K562 (cell line): ENCODE measurements around the gene LRFN4. TPM values are rescaled to one million over a fixed set of nuclear protein-coding genes. Genes with fewer than 3 reads are reported as not detected.

Experiments used
- ATAC-seq: fragments of 200-7000 bp; cut with Tn5 transposase; 3 replicates; pipeline ENCODE4 v1.9.1; 2020; ENCODE audit warnings: moderate library complexity
- BruUV-seq: library from RNA; stranded (reverse); fragments of 400-500 nt; replicated peaks from 2 replicates; lab custom pipeline; 2021; lab: Mats Ljungman, UMichigan
- CTCF ChIA-PET: fragments of 300-600 bp; formaldehyde crosslinking; extraction: SDS; loops from one replicate; lab custom pipeline; 2021; ENCODE audit warnings: low intra/inter-chr PET ratio; lab: Yijun Ruan, JAX
- POLR2A ChIA-PET: fragments of 300-600, 350-650 bp; sonication (Branson Sonifier 250); formaldehyde crosslinking; extraction: SDS; loops from one replicate; lab custom pipeline; 2021; ENCODE audit warnings: antibody characterized with exemption, inconsistent platforms; lab: Yijun Ruan, JAX
- DNase-seq, 4 experiments: peaks; one replicate each; pipeline versions ENCODE4 v3.0.0 to v3.0.0-alpha.2; 2011 to 2018; ENCODE audit warnings: low spot score in 3 of 4, mixed read lengths in 3 of 4; ENCODE audit errors: extremely low read depth in 1 of 4
- FAIRE-seq: peaks from 2 replicates; lab custom pipeline; 2011; peaks lifted over from hg19 to GRCh38; lab: Jason Lieb, UNC
- H2AFZ ChIP-seq: 2 replicates; pipeline ENCODE4 v1.6.0; 2011; ENCODE audit warnings: low read depth, low read length, control low read depth, inconsistent platforms
- H3K27ac ChIP-seq: fragments of 200-600 bp; 3 replicates; pipeline ENCODE4 v1.8.0; 2011; ENCODE audit warnings: low read depth, mild to moderate bottlenecking, control low read depth, inconsistent platforms, low read length, moderate library complexity, mixed read lengths; ENCODE audit errors: extremely low read depth
- H3K27me3 ChIP-seq, 2 experiments: fragments of 300-600 bp in 1 of 2; 2 replicates in 1 of 2; 3 replicates in 1 of 2; pipeline versions ENCODE4 v1.6.0 to v1.8.0; 2011; ENCODE audit warnings: inconsistent platforms in 2 of 2, low read length in 2 of 2, mild to moderate bottlenecking in 1 of 2, mixed read lengths in 1 of 2, moderate library complexity in 1 of 2; ENCODE audit not compliant: control insufficient read depth in 2 of 2, insufficient read depth in 2 of 2
- H3K36me3 ChIP-seq: fragments of 300-600 bp; 3 replicates; pipeline ENCODE4 v1.8.0; 2011; ENCODE audit warnings: mild to moderate bottlenecking, low read length, inconsistent platforms; ENCODE audit not compliant: control insufficient read depth, insufficient read depth
- H3K4me1 ChIP-seq, 2 experiments: fragments of 200-600 bp in 1 of 2; replicated peaks in 1 of 2; 2 replicates in 1 of 2; 3 replicates in 1 of 2; pipeline versions ENCODE4 v1.5.1 to v1.8.0; 2011; ENCODE audit warnings: inconsistent platforms in 2 of 2, low read length in 2 of 2, mild to moderate bottlenecking in 1 of 2, mixed read lengths in 1 of 2, moderate library complexity in 1 of 2; ENCODE audit not compliant: control insufficient read depth in 2 of 2, insufficient read depth in 2 of 2
- H3K4me2 ChIP-seq: 2 replicates; pipeline ENCODE4 v1.6.1; 2011; ENCODE audit warnings: low read length, control low read depth, inconsistent platforms, mixed read lengths; ENCODE audit not compliant: insufficient read depth
- H3K4me3 ChIP-seq: fragments of 200-600 bp; sonication (generic), shearing (Covaris generic); 2 replicates; pipeline ENCODE4 v1.5.1; 2016; ENCODE audit warnings: control low read depth, inconsistent platforms
- H3K79me2 ChIP-seq: fragments of 200-600 bp; 3 replicates; pipeline ENCODE4 v1.8.0; 2011; ENCODE audit warnings: low read length, inconsistent platforms; ENCODE audit not compliant: control insufficient read depth, insufficient read depth
- H3K9ac ChIP-seq, 2 experiments: 2 replicates each; pipeline versions ENCODE4 v1.6.0 to v1.6.1; 2011; ENCODE audit warnings: low read depth in 2 of 2, low read length in 2 of 2, control low read depth in 1 of 2, inconsistent platforms in 1 of 2, mild to moderate bottlenecking in 1 of 2, mixed read lengths in 1 of 2; ENCODE audit not compliant: insufficient read depth in 1 of 2
- H3K9me1 ChIP-seq: one replicate; pipeline ENCODE4 v1.6.0; 2011; ENCODE audit warnings: inconsistent platforms, mild to moderate bottlenecking, low read length, moderate library complexity; ENCODE audit not compliant: control insufficient read depth, insufficient read depth
- H3K9me3 ChIP-seq: replicated peaks from 2 replicates; pipeline ENCODE4 v1.5.1; 2011; ENCODE audit warnings: low read depth, low read length, inconsistent platforms; ENCODE audit not compliant: control insufficient read depth, insufficient read depth
- H4K20me1 ChIP-seq: replicated peaks from 2 replicates; pipeline ENCODE4 v1.6.1; 2011; ENCODE audit warnings: low read length, inconsistent platforms, mixed read lengths; ENCODE audit not compliant: control insufficient read depth, insufficient read depth
- CBFA2T3 ChIP-seq: fragments of 450-650 bp; IDR thresholded peaks from 2 replicates; pipeline ENCODE4 v1.6.1; 2017
- CBX5 ChIP-seq: IDR thresholded peaks from 2 replicates; pipeline ENCODE4 v1.6.1; 2014; ENCODE audit warnings: low read depth, borderline replicate concordance
- CHD1 ChIP-seq: fragments of 200-600 bp; sonication (generic); IDR thresholded peaks from one replicate; pipeline ENCODE4 v1.6.1; 2012; ENCODE audit warnings: mild to moderate bottlenecking, moderate library complexity, low read length, inconsistent platforms
- CUX1 ChIP-seq: fragments of 200-800 bp; sonication (Bioruptor generic); IDR thresholded peaks from 2 replicates; pipeline ENCODE4 v1.6.1; 2016; ENCODE audit warnings: missing genetic modification characterization, missing compliant biosample characterization
- EZH2 ChIP-seq: IDR thresholded peaks from 2 replicates; pipeline ENCODE4 v1.6.1; 2012; ENCODE audit warnings: low read depth, mild to moderate bottlenecking, inconsistent platforms, low read length, borderline replicate concordance
- KDM1A ChIP-seq, 2 experiments: fragments of 450-650 bp; IDR thresholded peaks; 2 replicates each; pipeline ENCODE4 v1.6.1; 2016; ENCODE audit warnings: mild to moderate bottlenecking in 2 of 2
- KDM5B ChIP-seq: fragments of 200-600 bp; sonication (generic); IDR thresholded peaks from 2 replicates; pipeline ENCODE4 v1.6.1; 2012; ENCODE audit warnings: low read depth, mild to moderate bottlenecking, moderate library complexity, low read length, control low read depth, inconsistent platforms; ENCODE audit not compliant: insufficient replicate concordance
- MYC ChIP-seq, 2 experiments: fragments of 250-450 bp in 1 of 2; sonication (Bioruptor Pico) in 1 of 2; IDR thresholded peaks; 2 replicates each; pipeline versions ENCODE4 v1.5.1 to v1.6.1; 2012 to 2021; ENCODE audit warnings: low read depth in 2 of 2, borderline replicate concordance in 1 of 2, improper control_type of control experiment in 1 of 2, low read length in 1 of 2, mild to moderate bottlenecking in 1 of 2, moderate library complexity in 1 of 2
- NR3C1 ChIP-seq: sonication (generic); formaldehyde crosslinking; IDR thresholded peaks from 2 replicates; pipeline ENCODE4 v1.8.1; 2022; ENCODE audit warnings: missing genetic modification reagents
- RUNX1 ChIP-seq: sonication (generic); IDR thresholded peaks from 2 replicates; pipeline ENCODE4 v1.6.1; 2016; ENCODE audit warnings: antibody characterized with exemption, low read depth
- STAT5A ChIP-seq: IDR thresholded peaks from 2 replicates; pipeline ENCODE4 v1.6.1; 2012; ENCODE audit warnings: low read length, inconsistent platforms, borderline replicate concordance
- TAF15 ChIP-seq: fragments of 200-400 bp; formaldehyde crosslinking; IDR thresholded peaks from 2 replicates; pipeline ENCODE4 v1.6.1; 2017; ENCODE audit warnings: mild to moderate bottlenecking, low read depth, low read length, moderate library complexity
- YBX1 ChIP-seq: fragments of 450-650 bp; IDR thresholded peaks from 2 replicates; pipeline ENCODE4 v1.7.1; 2016; ENCODE audit warnings: mild to moderate bottlenecking
- ZNF696 ChIP-seq: fragments of 250-450 bp; sonication (Bioruptor Pico); conservative IDR thresholded peaks from 2 replicates; pipeline ENCODE4 v1.4.0; 2020; ENCODE audit warnings: mild to moderate bottlenecking, moderate library complexity
- WGBS: fragments of 100-300 bp; shearing (Covaris generic); methylation state at CpG from one replicate; pipeline ENCODE4 v1.1.6; 2016; ENCODE audit warnings: low coverage, mixed read lengths; ENCODE audit not compliant: insufficient coverage; ENCODE audit errors: missing lambda C conversion rate; 5-methylcytosine and 5-hydroxymethylcytosine counted together
- in situ Hi-C: fragments of 300-500 bp; cut with MboI; formaldehyde crosslinking; loops from 4 replicates; pipeline ENCODE4 v1.15.0; 2018; ENCODE audit warnings: inconsistent platforms, mixed read lengths
- intact Hi-C: fragments of 100-400 bp; cut with micrococcal nuclease; formaldehyde crosslinking; loops from 2 replicates; pipeline ENCODE4 v1.14.2; 2022
- polyA plus RNA-seq, 8 experiments: library from polyadenylated mRNA; depleted of rRNA in 4 of 8; stranded (reverse) in 5 of 8; unstranded in 3 of 8; fragments of >200 nt; fragmentation: Nextera tagmentation in 2 of 8; fragmentation: Illumina TruSeq in 1 of 8; extraction: Ambion mirVana in 2 of 8; extraction: Trizol in 1 of 8; gene quantifications; 2 replicates each; pipeline versions ENCODE4 v1.2.1 to v1.2.3, GENCODE V29; 2011 to 2014; ENCODE audit warnings: inconsistent platforms in 1 of 8, missing spikeins in 1 of 8
- total RNA-seq, 7 experiments: library from RNA; depleted of rRNA in 6 of 7; stranded (reverse); fragments of >200 nt in 6 of 7; fragmentation: Illumina TruSeq in 2 of 7; extraction: Trizol in 2 of 7; gene quantifications; 2 replicates each; pipeline versions ENCODE4 v1.2.1 to v1.2.3, GENCODE V29; 2011 to 2021; ENCODE audit warnings: low replicate concordance in 1 of 7

LRFN4 gene
- total and polyA plus RNA-seq, 9 of the 15 experiments (the other 6 are each of a cell fraction or from before 2014, with no cell fraction given): 0.10 to 60.1 (median 6.7) TPM

GRCh38 chr11:66870616-66871520 is 14.0 kb downstream of the LRFN4 start:
- no peak overlapping the region for H3K4me3 ChIP-seq
- no peaks in the 10 kb centered on the region for H3K27me3 ChIP-seq
- no peak for TF ChIP-seq KDM5B
- TF ChIP-seq MYC (IDR thresholded peaks at IDR 0.05; ENCODE audit: low read depth, low read length): no peak
- TF ChIP-seq MYC (CRISPR knock-in tag; IDR thresholded peaks at IDR 0.05; ENCODE audit: borderline replicate concordance, low read depth): no peak
- no peak for TF ChIP-seq ZNF696 (CRISPR knock-in tag)
- no peak for TF ChIP-seq STAT5A
- TF ChIP-seq RUNX1: no peak
- no peak for TF ChIP-seq CHD1
- no peak for TF ChIP-seq CBFA2T3
- no peak for TF ChIP-seq CUX1
- TF ChIP-seq CBX5: no peak
- no peak for TF ChIP-seq NR3C1 (CRISPR knock-in tag)
- TF ChIP-seq YBX1: no peak
- TF ChIP-seq TAF15: no peak
- TF ChIP-seq KDM1A (IDR thresholded peaks at IDR 0.05): no peak
- no peak for TF ChIP-seq EZH2
- no peaks in the 10 kb centered on the region for H3K79me2 ChIP-seq
- H3K27ac ChIP-seq: no peak overlapping the region
- H2AFZ ChIP-seq: no peak overlapping the region
- H4K20me1 ChIP-seq: no peaks in the 10 kb centered on the region
- H3K36me3 ChIP-seq: peaks cover 20% of the 10 kb centered on the region; the same call in 2 of the 3 replicates
- H3K4me1 ChIP-seq: peaks cover 10 to 50% of the 10 kb centered on the region in 2 experiments; a peak in 4 of 5 replicates
- H3K4me2 ChIP-seq: no peak overlapping the region
- FAIRE-seq (no peak), ATAC-seq (no peak), DNase-seq (no peak)
- CTCF ChIA-PET: no interaction called here
- intact Hi-C loops: no loop called here
- POLR2A ChIA-PET: interaction anchor here (0.6 to 1.0 kb wide), 4 partner anchors 11 to 523 kb away, joined by 3 to 4 read pairs (median 3); partner anchors contain the start of gene B4GAT1
- WGBS: 92% methylated on average over 32 of the region's 39 CpGs
- H3K9ac ChIP-seq: peak overlapping the region in 1 of 2 experiments; percentile 20; a peak in 2 of 4 replicates
- no TSS peak for BruUV-seq
- no peaks in the 10 kb centered on the region for H3K9me3 ChIP-seq
- no peaks in the 10 kb centered on the region for H3K9me1 ChIP-seq
- in situ Hi-C loops: no loop called here
